ENCODE measurements around the gene RAB40B.
"Not testable (repeated sequence)": the region's sequence is repeated elsewhere in the genome, so short reads cannot be mapped to it uniquely, and the experiment has no call there.

RAB40B gene

DNA sequence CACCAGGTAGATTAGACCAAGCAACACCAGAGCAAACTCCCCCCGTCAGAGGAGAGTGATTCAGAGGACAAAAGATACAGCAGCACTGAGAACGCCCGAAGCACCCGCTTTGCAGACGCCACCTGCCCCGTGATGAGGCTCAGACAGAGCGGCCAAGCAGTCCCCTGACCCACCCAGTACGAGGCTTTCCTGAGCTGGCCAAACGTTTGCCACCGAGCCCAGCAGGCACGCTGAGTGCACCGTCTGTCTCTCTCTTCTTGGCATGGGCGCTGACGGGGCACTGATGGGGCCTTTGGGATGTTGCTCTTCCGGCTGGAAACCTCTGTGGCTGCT lies 30.9 kb downstream of the RAB40B start:
- DNase-seq, result no peak

DNA sequence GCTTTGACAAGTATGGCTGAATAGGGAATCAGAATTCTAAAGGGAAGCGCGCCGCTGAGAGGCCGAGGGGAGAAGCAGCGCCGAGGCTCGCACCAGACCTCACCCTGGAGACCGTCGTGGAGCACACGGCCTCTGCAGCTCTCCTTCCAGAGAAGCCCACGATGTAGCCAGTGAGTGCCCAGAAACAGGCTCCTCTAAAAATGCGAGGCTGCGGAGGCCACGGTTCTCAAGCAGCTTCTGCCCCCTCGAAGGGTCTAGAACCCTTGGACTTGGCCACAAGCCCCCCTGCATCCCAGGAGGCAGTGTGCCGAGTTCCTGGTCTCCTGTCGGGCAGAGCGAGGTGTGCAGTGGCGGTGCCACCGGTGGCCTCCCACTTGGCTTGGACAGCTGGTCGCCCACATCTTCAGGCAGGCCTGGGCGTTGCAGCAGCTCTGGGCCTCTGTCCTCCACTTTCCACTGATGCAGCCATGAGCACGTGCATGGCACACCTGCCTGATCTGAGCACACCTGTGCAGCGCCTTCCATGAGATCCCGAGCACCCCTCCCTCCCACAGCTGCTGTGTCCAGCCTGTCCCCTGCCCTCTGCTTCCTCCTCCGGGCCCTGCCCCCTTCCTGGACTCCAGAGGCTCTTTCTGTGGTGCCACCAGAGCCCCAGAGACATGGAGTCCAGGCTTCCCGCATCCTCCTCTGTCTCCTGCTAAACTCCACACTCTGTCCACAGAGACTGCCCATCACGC lies 31.4 kb downstream of the RAB40B start:
- no peak for DNase-seq

DNA sequence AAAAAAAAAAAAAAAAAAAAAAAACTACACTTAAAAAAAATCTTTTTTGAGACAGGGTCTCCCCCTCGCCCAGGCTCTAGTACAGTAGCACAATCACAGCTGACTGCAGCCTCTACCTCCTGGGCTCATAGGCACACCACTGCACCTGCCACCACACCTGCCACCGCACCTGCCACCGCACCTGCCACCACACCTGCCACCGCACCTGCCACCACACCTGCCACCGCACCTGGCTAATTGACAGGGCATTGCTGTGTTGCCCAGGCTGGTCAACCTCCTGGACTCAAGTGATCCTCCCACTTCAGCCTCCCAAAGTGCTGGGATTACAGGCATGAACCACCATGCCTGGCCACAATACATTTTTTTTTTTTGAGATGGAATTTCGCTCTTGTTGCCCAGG lies 32.6 kb downstream of the RAB40B start:
- DNase-seq, result no peak

DNA sequence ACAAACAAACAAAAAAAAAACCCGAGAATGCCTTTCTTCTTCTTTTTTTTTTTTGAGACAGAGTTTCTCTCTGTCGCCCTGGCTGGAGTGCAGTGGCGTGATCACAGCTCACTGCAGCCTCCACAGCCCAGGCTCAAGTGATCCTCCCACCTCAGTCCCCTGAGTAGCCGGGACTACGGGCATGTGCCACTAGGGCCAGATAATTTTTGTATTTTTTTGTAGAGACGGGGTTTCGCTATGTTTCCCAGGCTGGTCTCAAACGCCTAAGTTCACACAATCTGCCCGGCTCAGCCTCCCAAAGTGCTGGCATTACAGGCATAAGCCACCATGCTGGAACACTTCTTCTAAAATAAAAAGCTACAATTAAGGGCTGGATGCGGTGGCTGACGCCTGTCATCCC lies 33.3 kb downstream of the RAB40B start:
- DNase-seq, result no peak

DNA sequence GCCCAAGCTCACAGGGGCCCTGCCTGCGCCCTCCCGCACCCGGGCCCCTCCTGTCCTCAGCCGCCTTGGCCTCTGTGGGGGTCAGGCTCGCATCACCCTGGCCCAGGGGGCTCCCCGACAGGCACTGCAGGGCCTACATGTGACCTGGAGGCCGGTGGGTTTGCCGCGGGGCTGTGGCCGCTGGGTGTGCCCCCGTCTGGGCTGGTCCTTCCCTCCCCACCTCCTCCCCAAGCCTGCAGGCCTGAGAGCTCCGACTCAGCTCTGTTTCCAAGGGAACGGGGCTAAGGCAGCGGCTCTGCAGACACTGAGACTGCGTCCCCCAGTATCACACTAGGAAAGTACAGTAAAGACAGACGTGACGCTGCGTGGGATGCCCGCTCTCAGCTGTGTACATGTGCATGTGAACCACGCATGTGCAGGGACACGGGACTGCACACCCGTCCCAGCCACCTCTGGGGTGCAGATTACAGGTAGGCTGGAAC lies 33.8 kb downstream of the RAB40B start:
- DNase-seq, result no peak

DNA sequence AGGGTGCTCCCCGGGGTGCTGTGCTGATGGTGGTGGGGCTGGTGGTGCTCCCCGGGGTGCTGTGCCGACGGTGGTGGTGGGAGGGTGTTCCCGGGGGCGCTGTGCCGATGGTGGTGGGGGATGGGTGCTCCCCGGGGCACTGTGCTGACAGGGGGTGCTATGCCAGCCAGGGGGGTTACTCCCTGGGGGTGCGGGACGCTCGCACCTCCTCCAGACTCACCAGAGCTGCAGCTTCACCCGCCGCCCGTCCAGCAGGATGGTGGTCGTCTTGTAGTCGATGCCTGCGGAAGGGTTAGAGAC lies 34.3 kb downstream of the RAB40B start:
- DNase-seq, result no peak

DNA sequence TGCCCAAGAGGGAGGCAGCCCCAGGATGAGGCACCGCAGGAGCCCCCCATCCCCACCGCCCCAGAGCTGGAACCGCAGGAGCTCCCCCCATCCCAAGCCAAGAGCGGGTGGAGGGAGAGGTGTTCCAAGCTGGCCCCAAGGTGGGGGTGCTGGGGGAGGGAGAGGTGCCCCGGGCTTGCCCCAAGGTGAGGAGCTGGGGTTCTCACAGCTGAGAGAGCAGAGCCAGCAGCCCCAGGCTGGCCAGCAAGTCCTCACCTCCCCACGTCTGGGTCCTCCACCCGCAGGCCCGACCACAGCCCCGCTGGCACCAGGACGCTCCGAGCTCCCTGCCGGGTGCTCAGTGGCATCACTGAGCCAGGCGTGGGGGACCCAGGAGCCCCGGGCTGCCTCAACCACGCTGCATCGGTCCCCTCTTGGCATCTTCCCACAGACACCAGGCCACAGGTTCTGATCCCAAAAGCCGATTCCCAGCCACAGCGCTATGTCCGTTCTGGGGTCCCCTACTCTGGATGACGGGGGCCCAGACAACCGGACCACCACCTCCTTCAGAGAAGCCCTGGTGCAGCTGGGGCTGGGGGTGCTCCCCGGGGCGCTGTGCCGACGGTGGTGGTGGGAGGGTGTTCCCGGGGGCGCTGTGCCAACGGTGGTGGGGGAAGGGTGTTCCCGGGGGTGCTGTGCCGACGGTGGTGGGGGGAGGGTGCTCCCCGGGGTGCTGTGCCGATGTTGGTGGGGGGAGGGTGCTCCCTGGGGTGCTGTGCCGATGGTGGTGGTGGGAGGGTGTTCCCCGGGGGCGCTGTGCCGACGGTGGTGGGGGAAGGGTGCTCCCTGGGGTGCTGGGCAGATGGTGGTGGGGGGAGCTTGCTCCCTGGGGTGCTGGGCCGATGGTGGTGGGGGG lies 34.9 kb downstream of the RAB40B start:
- no peak for DNase-seq

DNA sequence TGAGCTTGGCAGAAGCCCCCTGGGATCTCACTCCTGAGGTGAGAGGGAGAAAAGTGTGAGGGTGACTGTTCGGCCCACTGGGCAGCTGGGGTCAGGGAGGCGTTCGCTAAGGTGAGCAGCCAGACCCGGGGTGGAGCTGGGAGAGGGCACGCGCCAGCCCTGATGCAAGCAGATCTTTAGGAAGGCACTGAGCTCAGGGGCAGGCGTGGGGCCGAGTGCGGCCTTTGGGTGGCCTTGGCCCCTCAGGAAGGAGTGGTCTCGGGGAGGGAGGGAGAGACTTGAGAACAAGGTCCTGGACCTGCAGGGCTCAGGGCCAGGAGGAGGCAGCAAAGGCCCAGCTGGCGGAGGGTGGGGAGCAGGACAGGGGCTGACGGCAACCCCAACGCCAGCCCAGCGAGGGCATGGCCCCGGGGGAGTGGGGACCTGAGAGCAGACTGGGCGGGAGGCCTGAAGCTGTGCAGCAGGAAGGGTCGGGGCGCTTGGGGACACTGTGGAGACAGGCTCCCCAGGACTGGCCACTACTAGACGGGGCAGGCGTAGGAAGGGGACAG lies 35.7 kb downstream of the RAB40B start:
- DNase-seq, result no peak

DNA sequence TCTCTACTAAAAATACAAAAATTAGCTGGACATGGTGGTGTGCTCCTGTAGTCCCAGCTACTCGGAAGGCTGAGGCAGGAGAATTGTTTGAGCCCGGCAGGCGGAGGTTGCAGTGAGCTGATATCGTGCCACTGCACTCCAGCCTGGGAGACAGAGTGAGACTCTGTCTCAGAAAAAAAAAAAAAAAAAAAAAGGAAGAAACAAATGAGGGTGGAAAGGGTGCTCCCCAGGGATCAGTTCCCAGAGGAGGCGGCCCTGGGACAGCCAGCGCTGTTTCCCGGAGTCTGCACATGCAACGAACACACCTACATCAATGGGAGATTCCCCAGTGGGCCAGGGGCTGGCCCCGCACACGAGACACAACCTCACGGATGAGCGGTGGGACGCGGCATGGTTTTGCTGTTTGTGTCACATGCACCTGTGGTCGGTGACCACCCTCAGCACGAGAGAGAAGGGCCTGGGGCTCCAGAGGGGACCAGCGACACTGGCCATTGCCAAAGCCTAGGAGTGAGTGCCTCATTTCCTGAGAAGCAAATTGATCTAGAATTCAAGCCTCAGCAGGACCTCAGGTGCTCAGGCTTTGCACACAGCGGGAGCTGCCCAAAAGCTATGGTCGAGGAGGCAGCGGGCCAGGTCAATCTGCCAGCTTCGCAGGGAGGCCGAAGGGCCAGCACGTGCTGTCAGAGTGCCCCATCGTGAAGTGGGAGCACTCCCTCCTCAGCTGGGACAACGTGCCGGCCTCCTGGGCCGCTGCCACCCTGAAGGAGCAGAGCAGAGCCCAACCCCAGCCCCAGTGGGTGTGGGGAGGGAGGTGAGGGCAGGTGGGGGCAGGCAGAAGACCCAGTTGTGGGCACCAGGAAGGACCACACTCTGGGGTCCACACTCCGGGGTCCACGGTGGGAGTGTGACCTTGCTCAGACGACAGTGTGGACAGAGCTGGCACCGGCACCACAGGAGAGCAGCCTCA lies 36.5 kb downstream of the RAB40B start:
- no peak for DNase-seq

DNA sequence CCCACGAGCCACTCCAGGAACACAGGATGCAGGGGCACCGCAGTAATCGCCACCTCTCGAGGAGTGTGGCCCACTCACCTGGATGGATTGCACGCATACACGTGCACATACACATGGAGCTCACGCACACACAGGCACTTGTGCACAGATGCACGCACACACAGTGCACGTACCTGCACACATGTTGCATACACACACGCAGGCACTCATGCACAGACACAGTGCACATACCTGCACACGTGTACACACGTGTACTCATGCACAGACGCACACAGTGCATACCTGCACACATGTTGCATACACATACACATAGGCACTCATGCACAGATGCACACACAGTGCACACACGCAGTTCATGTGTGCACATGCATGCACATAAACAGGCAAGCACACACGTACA lies 38.6 kb downstream of the RAB40B start:
- DNase-seq, result no peak

DNA sequence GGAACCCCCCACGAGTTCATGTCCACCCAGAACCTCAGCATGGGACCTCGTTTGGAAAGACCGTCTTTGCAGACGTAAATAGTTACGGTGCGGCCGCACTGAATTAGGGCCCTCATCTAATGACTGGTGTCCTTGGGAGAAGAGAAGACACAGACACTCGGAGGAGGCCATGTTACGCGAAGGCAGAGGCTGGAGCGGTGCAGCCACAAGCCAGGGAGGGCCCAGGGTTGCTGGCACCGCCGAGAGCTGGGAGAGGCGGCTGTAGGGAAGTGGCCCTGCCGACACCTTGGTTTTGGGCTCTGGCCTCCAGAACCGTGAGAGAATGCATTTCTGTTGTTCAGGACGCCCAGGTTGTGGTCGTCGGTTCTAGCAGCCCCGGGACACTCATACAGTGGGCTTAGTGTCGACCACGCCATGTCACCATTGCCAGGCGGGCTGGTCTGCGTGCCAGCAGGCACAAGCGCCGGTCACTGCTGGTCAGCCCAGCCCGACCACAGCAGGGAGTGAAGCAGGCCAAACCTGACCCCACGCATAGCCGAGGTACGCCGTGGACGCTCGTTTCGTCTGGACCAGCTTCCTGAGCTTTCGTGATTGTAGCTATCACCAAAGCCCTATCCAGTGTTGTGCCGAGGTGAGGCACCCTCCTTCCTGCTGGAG lies 39.6 kb downstream of the RAB40B start:
- no peak for DNase-seq

DNA sequence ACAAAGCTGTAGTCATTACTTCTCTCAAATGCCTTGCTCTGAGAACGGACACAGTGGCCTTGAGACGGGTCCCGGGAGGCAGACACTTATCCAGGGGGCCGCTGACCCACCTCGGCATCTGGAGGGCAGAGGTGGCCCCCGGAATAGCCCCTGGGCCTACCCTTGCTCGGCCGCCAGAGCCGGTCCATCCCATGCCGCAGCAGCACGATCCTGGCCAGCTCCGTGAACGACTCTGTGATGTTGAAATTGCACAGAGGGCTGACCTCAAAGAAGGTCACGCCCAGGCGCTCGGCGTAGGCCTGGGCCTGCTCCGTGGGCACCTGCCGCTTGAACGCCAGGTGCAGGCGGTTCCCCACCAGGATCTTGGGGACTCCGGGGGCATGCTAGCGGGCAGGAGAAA lies 40.2 kb downstream of the RAB40B start:
- DNase-seq, result no peak

DNA sequence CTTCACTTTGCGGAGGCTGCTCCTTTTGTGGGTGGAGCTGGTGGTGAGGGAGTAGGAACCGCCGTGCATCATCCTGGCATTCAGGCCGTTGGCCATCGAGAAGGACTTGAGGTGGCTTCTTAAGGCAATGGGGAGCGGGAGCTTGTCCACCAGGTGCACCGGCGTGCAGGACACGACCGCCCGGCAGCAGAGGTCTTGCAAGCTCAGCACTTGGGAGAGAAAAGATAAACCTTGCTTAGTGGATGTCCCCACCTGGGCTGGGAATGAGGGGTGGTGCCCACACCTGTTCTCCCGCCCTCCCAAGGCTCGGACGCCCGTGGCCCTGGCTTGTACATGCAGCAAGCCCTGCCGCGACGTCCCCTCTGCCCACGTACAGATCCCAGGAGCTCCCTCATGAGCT lies 40.6 kb downstream of the RAB40B start:
- DNase-seq, result no peak

DNA sequence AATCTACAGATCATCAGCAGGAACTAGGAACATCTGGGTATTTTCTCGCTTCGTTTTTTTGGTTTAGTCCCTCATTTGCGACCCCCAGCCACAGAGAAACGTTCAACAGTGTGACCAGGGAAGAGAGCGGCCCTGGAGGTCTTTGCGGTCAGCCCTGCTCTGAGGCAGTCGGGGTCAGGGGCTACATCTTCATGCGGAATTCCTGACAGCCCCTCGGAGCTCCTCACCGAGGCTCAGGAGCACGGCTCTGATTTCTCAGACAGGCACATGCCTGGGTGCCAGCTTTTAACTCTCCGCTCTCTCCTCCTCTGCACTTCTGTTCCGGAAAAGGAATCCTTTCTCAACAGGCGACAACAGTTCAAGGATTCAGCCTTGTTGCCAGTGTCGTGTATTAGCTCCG lies 42.2 kb downstream of the RAB40B start:
- no peak for DNase-seq

DNA sequence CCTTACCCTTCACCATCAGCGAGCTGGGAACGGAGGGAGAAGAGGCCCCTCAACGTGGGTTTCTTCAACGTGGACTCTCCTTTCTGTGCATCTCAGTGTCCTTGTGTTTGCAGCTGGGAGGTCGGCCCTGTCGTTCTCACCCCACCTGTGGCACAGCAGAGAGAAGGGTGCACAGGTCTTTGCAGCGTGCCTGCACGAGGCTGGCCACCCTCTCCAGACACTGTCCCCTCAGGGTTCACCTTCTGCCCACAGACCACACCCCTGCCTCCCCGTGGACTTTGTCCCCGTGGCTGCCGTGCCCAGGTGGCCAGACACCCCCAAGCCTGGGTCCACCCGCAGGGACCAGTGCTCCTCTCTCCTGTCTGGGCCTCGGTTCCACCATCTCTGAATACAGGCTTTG lies 43.0 kb downstream of the RAB40B start:
- DNase-seq, result no peak

DNA sequence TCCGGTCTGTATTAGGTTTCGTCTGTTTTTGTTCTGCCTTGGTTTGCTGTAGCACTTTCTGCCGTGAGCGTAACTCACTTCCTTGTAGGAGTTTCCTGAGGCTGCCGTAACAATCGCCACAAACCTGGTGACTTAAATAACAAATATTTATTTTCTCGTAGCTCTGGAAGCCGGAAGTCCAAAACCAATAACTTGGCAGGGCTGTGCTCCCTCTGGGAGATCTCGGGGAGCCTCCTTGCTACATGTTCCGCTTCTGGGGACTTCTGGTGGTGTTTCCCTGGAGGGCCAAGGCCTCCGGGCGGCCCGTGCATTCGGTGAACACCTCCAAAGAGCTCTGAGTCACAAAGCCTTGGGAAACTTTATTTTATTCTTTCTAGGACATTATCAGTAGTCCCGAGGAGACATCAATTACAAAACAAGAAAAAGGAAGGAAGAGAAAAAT lies 43.4 kb downstream of the RAB40B start:
- no peak for DNase-seq

DNA sequence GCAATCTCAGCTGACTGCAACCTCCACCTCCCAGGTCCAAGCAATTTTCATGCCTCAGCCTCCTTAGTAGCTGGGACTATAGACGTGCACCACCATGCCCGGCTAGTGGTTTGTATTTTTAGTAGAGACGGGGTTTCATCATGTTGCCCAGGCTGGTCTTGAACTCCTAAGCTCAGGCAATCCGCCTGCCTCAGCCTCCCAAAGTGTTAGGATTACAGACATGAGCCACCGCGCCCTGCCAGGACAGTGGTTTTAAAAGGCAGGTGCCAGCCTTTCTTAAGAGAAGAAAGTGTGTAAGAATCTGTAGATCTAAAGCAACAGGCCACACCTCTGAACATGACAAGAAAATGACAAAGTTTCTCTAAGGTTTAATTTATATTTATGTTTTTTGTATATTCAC lies 43.9 kb downstream of the RAB40B start:
- not testable (repeated sequence) for DNase-seq

DNA sequence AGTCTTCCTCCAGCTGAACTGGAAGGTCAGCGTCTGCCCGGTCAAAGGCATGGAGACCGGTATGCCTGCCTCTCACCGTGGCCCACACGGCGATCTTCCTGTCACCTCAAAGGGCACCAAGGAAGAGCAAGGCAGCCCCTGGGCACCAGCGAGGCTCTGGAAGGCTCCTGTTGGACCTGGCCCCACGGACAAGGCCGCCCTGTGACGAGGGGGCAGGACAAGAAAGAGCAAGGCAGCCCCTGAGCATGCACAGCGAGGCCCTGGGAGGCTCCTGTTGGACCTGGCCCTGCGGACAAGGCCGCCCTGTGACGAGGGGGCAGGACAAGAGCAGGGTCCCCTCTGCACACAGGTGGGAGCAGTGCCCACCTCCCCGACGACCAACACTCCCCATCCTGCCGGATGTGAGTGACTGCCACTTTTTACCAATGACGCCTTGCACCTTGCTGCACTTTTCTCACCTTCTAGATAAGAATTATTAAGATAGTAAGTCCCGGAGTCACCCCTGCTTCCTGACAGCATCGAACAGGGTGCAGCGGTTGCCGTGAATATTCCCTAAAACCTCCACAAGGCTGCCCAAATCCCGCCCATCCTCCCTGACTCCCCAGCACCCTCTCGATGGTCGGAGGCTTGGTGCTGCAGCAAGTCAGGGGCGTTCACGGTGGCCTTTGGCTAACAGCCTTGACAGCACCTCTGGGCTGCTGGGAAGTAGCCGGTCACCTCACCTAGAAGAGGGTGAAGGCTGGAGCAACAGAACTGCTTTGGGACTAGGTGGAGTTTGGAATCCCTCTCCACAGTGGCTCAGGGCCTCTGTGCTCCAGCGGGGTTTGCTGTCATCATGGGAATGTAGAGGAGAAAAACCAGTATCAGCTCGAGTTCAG lies 44.6 kb downstream of the RAB40B start:
- no peak for DNase-seq

DNA sequence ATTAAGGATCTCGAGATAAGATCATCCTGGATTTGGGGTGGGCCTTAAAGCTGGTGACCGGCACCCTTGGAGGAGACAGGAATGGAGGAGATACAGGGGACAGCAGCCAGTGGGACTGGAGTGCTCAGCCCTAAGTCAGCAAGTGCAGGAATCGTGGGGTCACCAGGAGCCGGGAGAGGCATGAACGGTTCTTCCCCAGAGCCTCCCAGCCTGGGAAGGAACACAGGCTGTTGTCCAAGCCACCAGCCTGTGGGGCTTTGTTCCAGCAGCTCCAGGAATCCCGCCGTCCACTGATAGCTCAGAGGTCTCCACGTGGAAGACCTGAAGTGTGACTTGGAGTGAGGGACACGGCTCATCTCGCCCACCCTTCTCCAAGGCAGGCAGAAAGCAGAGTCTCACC lies 47.8 kb downstream of the RAB40B start:
- no peak for DNase-seq

DNA sequence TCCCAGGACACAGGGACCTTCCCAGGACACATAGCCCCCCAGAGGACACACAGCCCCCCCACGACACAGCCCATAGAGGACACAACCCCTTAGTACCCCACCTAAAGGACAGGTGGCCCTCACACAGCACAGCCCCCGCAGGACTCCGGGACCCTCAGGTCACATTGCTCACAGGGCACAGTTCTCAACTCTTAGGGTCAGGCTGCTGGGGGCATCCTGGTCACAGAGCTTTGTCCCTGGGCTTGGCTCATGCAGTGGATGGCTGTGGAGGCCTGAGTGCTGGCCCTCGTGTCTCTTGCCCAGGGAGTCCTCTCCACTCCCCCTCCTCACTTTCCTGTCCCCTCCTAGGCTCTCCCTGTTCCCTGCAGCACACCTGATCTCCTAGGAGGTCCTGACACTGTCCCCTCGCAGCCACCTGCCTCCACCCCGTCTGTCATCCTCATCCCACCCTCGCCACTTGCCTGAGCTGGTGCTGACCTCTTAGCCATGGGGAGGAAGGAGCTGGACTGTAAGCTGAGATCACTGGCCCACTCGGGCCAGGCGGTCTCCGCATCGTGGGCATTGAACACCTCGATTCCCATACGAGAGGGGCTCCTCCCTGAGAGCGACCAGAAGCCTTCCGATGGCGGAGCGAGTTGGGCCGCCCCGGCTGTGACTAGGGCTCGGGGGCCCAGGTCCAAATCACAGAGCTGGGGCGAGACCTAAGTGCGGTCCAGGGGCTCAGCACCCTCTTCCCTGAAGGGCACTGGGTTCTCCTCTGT lies 48.8 kb downstream of the RAB40B start:
- DNase-seq, result no peak
